Measurements from ENCODE around the gene CROCC2.

The CROCC2 gene

GRCh38 chr2:240934701-240935102, 28.6 kb downstream of the CROCC2 start:
- TF ChIP-seq EZH2 (IDR thresholded peaks at IDR 0.05; ENCODE audit: borderline replicate concordance, low read depth, low read length, severe bottlenecking) (no peak), CTCF (IDR thresholded peaks at IDR 0.05; ENCODE audit: borderline replicate concordance, extremely low read depth, low read length, poor library complexity, severe bottlenecking) (no peak)
- H3K27ac ChIP-seq (ENCODE audit: low read length) = no peak overlapping the region
- no peaks in the 10 kb centered on the region for H3K27me3 ChIP-seq (ENCODE audit: insufficient read depth, low read length, poor library complexity)
- no peaks in the 10 kb centered on the region for H3K36me3 ChIP-seq (ENCODE audit: insufficient read depth, low read length)
- H3K4me3 ChIP-seq (ENCODE audit: low read depth in 1 of 2, low read length in 2 of 2) = no peak overlapping the region
- H3K9me3 ChIP-seq (ENCODE audit: insufficient read depth, low read length, severe bottlenecking) = no peaks in the 10 kb centered on the region
- no peaks in the 10 kb centered on the region for H3K79me2 ChIP-seq (ENCODE audit: insufficient read depth, low read length)
- DNase-seq (no peak), ATAC-seq (ENCODE audit: insufficient read depth, low read depth) (no peak)
- no peak overlapping the region for H2AFZ ChIP-seq (ENCODE audit: low read depth, low read length)
- H3K4me2 ChIP-seq (ENCODE audit: insufficient read depth, low read length) = no peak overlapping the region
- H4K20me1 ChIP-seq (ENCODE audit: insufficient read depth, low read length) = no peaks in the 10 kb centered on the region; the same call in 1 of the 2 replicates
- no peaks in the 10 kb centered on the region for H3K4me1 ChIP-seq (ENCODE audit: insufficient read depth, low read length)
- H3K9ac ChIP-seq (ENCODE audit: low read depth, low read length) = no peak overlapping the region

GRCh38 chr2:240935103-240935876, 29.2 kb downstream of the CROCC2 start:
- no peak for DNase-seq
- Histone ChIP-seq H3K4me3 (ENCODE audit: low read depth in 1 of 2, low read length in 2 of 2) (no peak overlapping the region), H3K27ac (ENCODE audit: low read length) (no peak overlapping the region), H3K9me3 (ENCODE audit: insufficient read depth, low read length, severe bottlenecking) (no peaks in the 10 kb centered on the region), H3K36me3 (ENCODE audit: insufficient read depth, low read length) (no peaks in the 10 kb centered on the region), H3K9ac (ENCODE audit: low read depth, low read length) (no peak overlapping the region), H3K79me2 (ENCODE audit: insufficient read depth, low read length) (no peaks in the 10 kb centered on the region), H3K4me2 (ENCODE audit: insufficient read depth, low read length) (no peak overlapping the region), H4K20me1 (ENCODE audit: insufficient read depth, low read length) (no peaks in the 10 kb centered on the region), H3K4me1 (ENCODE audit: insufficient read depth, low read length) (no peaks in the 10 kb centered on the region), H2AFZ (ENCODE audit: low read depth, low read length) (no peak overlapping the region), H3K27me3 (ENCODE audit: insufficient read depth, low read length, poor library complexity) (no peaks in the 10 kb centered on the region)
- TF ChIP-seq CTCF (IDR thresholded peaks at IDR 0.05; ENCODE audit: borderline replicate concordance, extremely low read depth, low read length, poor library complexity, severe bottlenecking) (no peak), EZH2 (IDR thresholded peaks at IDR 0.05; ENCODE audit: borderline replicate concordance, low read depth, low read length, severe bottlenecking) (no peak)
- ATAC-seq (ENCODE audit: insufficient read depth, low read depth) = no peak

GRCh38 chr2:240936106-240936505, 30.0 kb downstream of the CROCC2 start:
- ATAC-seq (ENCODE audit: insufficient read depth, low read depth) (no peak), DNase-seq (no peak)
- no peaks in the 10 kb centered on the region for H4K20me1 ChIP-seq (ENCODE audit: insufficient read depth, low read length)
- no peak overlapping the region for H3K9ac ChIP-seq (ENCODE audit: low read depth, low read length)
- H3K79me2 ChIP-seq (ENCODE audit: insufficient read depth, low read length) = no peaks in the 10 kb centered on the region
- no peak overlapping the region for H3K4me2 ChIP-seq (ENCODE audit: insufficient read depth, low read length)
- H3K27me3 ChIP-seq (ENCODE audit: insufficient read depth, low read length, poor library complexity) = no peaks in the 10 kb centered on the region
- H3K9me3 ChIP-seq (ENCODE audit: insufficient read depth, low read length, severe bottlenecking) = no peaks in the 10 kb centered on the region
- no peaks in the 10 kb centered on the region for H3K36me3 ChIP-seq (ENCODE audit: insufficient read depth, low read length)
- H3K4me3 ChIP-seq (ENCODE audit: low read depth in 1 of 2, low read length in 2 of 2) = no peak overlapping the region
- H2AFZ ChIP-seq (ENCODE audit: low read depth, low read length) = no peak overlapping the region
- no peaks in the 10 kb centered on the region for H3K4me1 ChIP-seq (ENCODE audit: insufficient read depth, low read length)
- TF ChIP-seq CTCF (IDR thresholded peaks at IDR 0.05; ENCODE audit: borderline replicate concordance, extremely low read depth, low read length, poor library complexity, severe bottlenecking) (no peak), EZH2 (IDR thresholded peaks at IDR 0.05; ENCODE audit: borderline replicate concordance, low read depth, low read length, severe bottlenecking) (no peak)
- no peak overlapping the region for H3K27ac ChIP-seq (ENCODE audit: low read length)

Measured in DND-41 (cell line).